Islet of Langerhans (tissue), 1 donor: ENCODE measurements around the gene JAZF1.

Source experiments
- FAIRE-seq: peaks from one replicate; lab custom pipeline; 2011; peaks lifted over from hg19 to GRCh38; lab: Jason Lieb, UNC

Gene JAZF1

GRCh38 chr7:28180364-28181147, at the start of gene JAZF1:
Gene JAZF1, minus strand, starts transcription at chr7:28180795.
- FAIRE-seq = no peak

- no peak for FAIRE-seq
These were observed 49.7 kb upstream of the JAZF1 start for GRCh38 chr7:28230261-28230660.

DNA sequence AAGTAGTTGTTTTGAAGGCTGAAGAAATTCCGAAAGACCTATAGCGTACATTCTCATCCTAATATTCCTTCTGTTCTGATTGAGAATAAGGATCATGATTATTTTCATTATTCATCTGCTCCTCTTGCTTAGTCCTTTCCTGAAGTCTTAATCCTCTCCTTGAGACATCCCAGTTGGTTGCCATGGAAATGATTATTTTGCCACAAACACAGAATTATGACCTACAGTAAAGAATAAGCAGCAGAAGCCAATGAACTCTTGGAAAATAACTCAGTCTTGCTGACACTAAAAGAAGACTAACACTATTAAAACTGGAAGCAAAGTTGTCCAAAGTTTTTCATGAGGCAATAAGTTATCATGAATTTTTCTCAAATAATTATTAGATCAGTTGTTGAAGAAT, 47.8 kb upstream of the JAZF1 start:
- no peak for FAIRE-seq

DNA sequence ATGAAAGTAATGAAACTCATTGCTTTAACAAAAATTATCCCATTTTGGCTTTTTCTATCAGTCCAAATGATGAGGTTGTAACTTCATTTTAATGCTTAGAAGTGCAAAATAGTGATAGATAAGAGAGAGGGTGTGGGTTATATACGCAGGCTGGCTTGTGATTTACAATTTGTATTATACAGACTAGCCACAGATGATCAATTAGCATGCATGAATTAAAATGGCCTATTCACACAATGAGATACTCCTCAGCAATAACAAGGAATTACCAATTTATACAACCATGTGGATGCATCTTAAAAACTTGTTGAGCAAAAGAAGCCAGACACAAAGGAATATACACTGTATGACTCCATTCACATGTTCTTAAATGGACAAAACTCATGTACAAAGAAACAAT, 45.4 kb upstream of the JAZF1 start:
- FAIRE-seq = no peak

DNA sequence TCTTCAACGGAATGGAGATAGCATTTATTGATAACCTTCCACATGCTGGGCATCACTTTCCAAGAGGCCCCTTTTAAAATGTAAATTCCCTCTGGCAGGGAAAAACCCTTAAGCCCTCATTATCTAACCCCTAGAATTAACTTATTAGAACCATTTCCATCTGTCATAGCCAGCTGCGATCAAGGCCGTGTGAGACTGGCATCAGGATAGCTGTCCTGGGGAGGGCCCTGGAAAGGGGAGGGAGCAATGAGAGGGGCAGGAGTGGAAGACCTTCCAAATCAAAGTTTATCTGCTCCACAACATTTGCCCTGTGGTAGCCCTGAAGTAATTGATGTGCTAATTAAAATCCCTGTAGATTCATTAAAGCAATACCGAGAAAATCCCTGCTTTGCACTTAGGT, 45.0 kb upstream of the JAZF1 start:
- no peak for FAIRE-seq

GRCh38 chr7:28224675-28225074, 44.1 kb upstream of the JAZF1 start:
- FAIRE-seq = no peak

- no peak for FAIRE-seq
These were observed 43.6 kb upstream of the JAZF1 start for GRCh38 chr7:28224172-28224571.

DNA sequence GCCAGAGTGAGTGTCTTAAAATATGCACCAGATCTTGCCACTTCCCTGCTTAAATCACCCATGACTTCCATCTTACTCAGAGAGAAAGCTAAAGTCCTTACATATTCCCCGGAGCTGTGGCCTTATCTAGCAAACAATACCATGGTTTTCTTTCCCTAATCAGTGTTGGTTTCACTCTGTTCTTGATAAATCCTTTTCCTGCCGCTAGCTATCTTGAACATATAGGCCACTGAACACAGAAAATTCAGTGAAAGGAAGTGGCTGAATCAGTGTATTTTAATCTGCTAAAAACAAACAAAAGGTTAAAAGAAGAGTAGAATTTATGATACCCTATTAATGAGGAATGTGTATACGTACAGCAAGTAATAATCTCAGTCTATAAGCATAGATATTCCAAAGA, 42.0 kb upstream of the JAZF1 start:
- FAIRE-seq = no peak

DNA sequence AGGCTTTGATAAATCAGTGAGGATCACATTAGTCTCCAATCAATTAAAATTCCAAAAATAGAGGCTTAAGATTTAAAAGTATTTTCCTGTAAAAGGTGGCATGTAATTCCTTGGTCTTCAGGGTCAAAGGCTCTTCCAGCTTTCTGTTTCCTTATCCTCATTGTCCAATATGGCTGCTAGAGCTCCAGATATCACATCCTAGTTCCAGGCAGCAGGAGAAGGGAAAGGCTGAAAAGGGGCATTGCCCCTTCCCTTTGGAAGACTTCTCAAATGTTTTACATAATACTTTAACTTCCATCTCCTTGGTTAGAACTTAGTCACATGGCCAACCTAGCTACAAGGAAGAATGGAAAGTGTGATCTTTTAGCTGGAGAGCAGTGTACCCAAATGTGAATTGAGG, 39.2 kb upstream of the JAZF1 start:
- no peak for FAIRE-seq

DNA sequence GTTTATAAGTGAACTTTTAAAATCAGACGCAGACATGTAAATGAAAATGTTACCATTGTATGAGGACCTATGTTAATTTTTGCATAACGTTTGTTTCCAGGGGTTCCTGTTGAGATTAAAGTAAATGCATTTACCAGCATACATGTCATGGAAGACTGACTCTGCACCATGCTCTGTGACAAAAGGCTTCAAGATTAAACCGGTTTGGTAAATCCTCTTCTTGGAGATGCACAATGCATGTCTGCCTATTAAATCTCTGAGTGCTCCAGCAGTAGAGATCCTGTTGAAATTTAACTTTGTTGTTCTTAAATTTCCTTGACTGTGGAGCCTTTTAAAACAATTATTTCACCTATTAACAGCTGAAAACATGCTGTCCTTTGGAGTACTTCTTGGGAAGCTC, 36.5 kb upstream of the JAZF1 start:
- no peak for FAIRE-seq

- no peak for FAIRE-seq
These were observed 30.4 kb upstream of the JAZF1 start for GRCh38 chr7:28211006-28211405.

GRCh38 chr7:28208506-28208905, 27.9 kb upstream of the JAZF1 start:
- FAIRE-seq = no peak

DNA sequence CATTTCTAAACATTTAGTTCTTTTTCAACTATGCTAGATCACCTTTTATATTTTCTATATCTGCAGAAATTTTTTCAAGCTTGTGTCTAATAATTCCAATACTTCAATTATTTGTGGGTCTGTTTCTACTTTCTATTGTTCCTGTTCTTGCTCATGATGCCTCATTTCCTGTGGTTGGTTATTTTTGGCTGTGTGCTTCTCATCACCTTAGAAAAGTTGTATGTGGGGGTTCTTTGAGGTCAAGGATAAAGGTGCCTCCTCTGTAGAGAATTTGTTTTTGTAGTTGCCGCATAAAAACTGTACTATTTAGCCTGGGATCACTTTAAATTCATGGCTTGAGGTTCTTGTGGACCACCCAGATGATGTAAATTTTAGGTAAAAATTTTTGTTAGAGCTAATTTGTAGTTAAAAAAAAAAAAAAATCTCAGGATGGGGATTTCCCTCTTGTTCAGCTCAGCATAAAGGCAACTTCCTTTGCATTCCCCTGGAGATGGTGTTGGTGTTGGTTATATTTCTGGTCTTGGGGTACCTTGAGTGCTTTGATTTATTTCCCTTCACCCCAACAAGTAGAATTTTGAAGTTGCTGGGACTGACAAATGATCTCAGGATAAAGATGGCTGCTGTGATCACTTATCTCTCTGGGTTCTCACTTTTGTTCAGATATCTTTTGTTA, 27.0 kb upstream of the JAZF1 start:
- FAIRE-seq = no peak

DNA sequence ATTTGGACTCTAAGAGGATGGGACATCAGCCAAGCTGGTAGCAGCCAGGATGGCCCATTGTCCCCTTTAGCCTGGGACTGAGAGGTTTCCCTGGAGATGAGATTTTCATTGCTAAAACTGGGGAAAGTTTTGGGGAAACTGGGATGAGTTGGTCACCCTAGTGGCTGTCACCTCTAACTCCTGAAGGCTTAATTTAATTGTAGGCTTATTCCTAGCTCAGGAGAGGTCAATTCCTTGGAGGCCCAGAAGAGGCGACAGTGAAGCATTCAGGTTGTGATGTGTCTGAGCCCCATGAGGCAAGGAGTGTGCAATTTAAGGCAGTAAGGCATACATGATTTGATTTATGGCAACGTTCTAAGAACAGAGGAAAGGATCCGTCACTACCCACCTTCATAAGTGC, 24.9 kb upstream of the JAZF1 start:
- FAIRE-seq = no peak

GRCh38 chr7:28203508-28204240, 23.1 kb upstream of the JAZF1 start:
- FAIRE-seq = no peak

GRCh38 chr7:28202222-28202621, 21.6 kb upstream of the JAZF1 start:
- FAIRE-seq = no peak

- FAIRE-seq = no peak
These were observed 20.5 kb upstream of the JAZF1 start for GRCh38 chr7:28201131-28201530.

GRCh38 chr7:28200598-28200997, 20.0 kb upstream of the JAZF1 start:
- no peak for FAIRE-seq

DNA sequence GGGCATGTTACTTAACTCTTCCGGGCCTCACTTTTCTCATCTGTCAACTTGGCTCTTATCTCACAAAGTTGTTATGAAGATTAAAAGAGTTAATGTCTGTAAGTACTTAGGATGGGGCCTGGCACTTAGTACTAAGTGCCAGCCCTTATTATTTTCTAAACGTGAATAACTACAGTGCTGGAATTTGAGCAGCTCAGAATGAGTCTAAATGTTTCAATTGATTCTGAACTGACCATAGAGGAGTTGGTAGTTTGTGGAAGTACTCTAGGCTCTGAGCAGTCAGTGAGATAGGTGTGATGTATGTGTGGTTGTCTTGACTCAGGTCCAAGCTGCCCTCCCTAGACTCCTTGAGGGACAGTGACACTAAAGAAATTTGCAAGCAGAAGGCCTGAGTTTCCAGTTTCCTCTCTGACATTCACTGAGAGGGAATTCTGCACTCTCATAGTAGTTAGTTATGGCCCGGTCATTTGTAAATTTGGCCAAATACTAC, 18.5 kb upstream of the JAZF1 start:
- FAIRE-seq = no peak

- FAIRE-seq = no peak
These were observed 15.5 kb upstream of the JAZF1 start for GRCh38 chr7:28195910-28196620.

DNA sequence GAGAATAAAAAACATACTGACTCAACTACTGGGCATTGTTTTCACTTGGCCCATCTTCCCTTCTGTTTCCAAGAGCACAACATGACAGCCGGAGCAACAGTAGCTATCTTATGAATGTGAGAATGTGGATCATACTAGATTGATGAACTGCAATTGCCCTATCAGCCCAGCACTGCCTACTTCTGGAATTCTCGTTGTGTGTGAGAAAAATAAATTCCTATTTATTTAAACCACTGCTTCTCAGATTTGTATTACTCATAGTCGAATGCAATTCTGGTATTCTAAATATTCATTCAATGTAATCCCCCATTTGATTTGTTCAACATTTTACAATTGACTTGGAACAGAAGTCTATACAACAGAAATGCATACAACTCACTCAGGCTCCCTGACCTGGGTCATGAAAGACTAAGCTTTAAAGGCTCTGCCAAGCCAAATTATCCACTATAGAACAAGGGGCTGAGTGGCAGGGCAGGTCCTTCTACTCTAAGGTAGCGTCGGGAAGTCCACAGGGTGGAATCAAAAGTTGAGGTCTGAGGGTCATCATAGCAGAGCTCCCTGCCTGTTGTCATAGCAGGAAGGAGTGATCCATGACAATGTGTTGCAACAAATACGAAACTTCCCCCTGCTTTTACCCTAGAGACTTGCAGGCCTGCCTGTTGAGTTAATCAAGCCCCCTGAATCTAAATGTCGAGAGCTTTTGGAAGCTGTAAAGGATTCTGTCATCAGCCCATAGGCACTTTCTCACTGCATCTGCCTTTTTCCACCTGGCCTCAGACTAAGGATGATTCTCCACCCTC, 12.4 kb upstream of the JAZF1 start:
- FAIRE-seq = no peak

- no peak for FAIRE-seq
These were observed 11.2 kb upstream of the JAZF1 start for GRCh38 chr7:28191751-28192150.
